RWPE1 (cell line): ENCODE results near the gene KCNH1.
A peak's percentile ranks its signal among the peaks of the same experiment; 100 is the strongest.

Source experiments
- CTCF ChIA-PET: fragments of 350-600 bp; sonication (Branson Sonifier 250); formaldehyde crosslinking; extraction: SDS; loops from one replicate; lab custom pipeline; 2021; lab: Yijun Ruan, JAX
- POLR2A ChIA-PET: fragments of 400-600 bp; formaldehyde crosslinking; extraction: SDS; loops from one replicate; lab custom pipeline; 2020; ENCODE audit warnings: antibody characterized with exemption; ENCODE audit not compliant: low non-redundant PET; lab: Yijun Ruan, JAX
- DNase-seq: peaks from one replicate; pipeline ENCODE4 v3.0.0; 2012; ENCODE audit warnings: low spot score
- H3K27ac ChIP-seq: fragments of 450-650 bp; 2 replicates; pipeline ENCODE4 v1.5.1; 2017
- TF ChIP-seq, protein P1 (sequence below): fragments of 450-650 bp; conservative IDR thresholded peaks from 2 replicates; pipeline ENCODE4 v1.5.1; 2017; ENCODE audit warnings: low read depth, mild to moderate bottlenecking

KCNH1 gene

DNA sequence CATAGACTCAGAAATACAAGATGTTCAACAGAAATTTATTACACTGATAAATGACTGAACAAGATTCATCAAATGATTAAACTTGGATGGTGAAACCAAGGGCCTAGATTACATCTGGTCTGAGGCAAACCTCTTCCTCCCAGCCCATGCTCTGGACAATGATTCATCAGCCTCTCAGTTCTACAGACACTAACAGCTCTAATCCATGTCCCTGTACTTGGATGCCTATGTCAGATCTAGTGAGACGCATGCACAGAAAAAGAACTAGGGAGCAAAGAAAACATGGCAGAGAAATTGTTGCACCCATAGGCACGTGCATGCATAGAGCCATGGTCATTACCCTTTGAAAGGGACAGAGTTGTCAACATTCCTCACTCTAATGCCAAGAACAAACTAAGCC is 250.1 kb downstream of the KCNH1 start:
- TF ChIP-seq, protein P1, sequence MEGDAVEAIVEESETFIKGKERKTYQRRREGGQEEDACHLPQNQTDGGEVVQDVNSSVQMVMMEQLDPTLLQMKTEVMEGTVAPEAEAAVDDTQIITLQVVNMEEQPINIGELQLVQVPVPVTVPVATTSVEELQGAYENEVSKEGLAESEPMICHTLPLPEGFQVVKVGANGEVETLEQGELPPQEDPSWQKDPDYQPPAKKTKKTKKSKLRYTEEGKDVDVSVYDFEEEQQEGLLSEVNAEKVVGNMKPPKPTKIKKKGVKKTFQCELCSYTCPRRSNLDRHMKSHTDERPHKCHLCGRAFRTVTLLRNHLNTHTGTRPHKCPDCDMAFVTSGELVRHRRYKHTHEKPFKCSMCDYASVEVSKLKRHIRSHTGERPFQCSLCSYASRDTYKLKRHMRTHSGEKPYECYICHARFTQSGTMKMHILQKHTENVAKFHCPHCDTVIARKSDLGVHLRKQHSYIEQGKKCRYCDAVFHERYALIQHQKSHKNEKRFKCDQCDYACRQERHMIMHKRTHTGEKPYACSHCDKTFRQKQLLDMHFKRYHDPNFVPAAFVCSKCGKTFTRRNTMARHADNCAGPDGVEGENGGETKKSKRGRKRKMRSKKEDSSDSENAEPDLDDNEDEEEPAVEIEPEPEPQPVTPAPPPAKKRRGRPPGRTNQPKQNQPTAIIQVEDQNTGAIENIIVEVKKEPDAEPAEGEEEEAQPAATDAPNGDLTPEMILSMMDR = no peak
- POLR2A ChIA-PET = no interaction called here
- H3K27ac ChIP-seq = no peak overlapping the region
- CTCF ChIA-PET = no interaction called here
- DNase-seq = peak; percentile 12

DNA sequence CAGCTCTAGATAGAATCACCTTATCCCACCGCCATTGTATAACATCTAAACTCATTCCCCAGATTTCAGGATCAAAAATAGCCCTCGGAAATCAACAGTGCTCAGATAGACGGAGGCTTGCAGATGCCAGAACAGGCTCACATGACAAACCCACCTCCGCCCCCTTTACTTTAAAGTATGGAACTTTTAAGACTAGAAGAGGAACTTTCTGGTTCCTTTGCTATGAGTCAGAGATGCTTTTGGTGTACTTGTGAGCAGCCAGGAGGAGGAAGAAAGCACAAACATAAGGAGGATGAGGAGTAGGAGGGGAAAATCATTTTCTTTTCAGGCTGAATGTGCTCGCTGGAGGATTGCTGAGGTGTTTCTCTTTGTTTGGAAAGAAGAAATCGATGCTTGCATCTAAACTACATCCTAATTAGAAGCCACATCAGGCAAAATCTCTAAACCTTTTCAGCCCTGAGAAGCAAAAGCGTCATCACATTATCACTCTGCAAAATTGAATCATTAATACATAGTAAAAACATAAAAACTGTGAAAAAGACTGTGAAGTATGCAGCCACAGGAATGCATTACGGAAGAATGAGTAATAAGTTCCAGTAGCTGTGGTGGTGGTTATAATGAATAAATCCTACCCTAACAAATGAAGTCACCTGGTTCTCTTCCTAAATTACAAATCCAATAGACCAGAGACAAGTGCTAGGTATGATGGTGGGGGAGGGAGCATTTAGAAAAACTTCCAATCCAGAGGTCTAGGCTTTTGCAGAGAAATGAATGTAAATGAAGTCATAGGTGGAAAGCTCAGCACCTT is 251.3 kb downstream of the KCNH1 start:
- no peak overlapping the region for H3K27ac ChIP-seq
- TF ChIP-seq, protein P1 = no peak
- ChIA-PET POLR2A (no interaction called here), CTCF (interaction anchor here (0.6 to 0.7 kb wide), 2 partner anchors 24 to 297 kb away, joined by 3 read pairs; no protein-coding TSS in a partner anchor)
- DNase-seq = peak; percentile 73

DNA sequence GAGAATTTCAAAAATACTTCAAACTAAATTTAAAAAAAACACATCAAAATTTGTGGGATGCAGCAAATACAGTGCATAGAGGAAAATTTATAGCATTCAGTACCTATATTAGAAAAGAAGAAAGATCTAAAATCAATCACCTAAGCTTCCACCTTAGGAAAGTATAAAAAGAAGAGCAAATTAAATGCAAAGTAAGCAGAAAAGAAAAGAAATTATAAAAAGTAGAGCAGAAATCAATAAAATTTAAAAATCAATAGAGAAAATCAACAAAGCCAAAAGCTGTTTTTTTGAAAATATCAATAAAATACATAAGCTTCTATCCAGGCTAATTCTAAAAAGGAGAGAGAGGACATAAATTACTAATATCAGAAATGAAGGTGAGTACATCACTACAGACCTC is 255.4 kb downstream of the KCNH1 start:
- CTCF ChIA-PET = no interaction called here
- POLR2A ChIA-PET = no interaction called here
- H3K27ac ChIP-seq = no peak overlapping the region
- DNase-seq = no peak
- TF ChIP-seq, protein P1 = no peak

DNA sequence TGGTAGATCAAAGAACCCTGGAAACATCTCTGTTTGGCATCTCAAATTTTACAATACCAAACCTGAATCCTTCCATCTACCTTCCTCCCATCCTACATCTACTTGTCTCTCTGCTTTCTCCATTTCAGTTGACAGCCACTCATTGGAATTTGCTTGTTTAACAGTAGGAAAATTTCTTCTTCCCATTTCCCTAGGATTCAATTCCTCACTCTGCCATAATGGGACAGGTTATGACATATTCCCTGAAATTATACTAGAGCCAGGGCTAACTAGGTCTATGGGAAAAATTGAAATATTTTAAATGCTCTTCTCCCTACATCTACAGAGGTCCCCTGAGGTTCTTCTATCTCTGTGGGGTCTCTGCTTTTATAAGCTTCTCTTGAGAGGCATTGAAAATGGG is 257.7 kb downstream of the KCNH1 start:
- TF ChIP-seq, protein P1 = no peak
- DNase-seq = no peak
- no peak overlapping the region for H3K27ac ChIP-seq
- ChIA-PET POLR2A (no interaction called here), CTCF (no interaction called here)

DNA sequence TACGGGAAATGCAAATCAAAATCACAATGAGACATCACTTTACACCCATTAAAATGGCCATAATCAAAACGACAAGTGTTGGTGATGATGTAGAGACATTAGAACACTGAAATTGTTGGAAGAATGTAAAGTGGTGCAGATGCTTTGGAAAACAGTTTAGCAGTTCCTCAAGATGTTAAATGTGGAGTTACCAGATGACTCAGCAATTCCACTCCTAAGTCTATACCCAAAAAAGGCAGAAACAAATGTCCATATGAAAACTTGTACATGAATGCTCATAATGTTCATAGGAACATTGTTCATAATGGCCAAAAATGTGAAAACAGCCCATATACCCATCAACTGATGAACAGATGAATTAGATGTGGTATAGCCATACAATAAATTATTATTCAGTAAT is 267.4 kb downstream of the KCNH1 start:
- no peak for DNase-seq
- ChIA-PET POLR2A (no interaction called here), CTCF (no interaction called here)
- H3K27ac ChIP-seq = no peak overlapping the region
- TF ChIP-seq, protein P1 = no peak

DNA sequence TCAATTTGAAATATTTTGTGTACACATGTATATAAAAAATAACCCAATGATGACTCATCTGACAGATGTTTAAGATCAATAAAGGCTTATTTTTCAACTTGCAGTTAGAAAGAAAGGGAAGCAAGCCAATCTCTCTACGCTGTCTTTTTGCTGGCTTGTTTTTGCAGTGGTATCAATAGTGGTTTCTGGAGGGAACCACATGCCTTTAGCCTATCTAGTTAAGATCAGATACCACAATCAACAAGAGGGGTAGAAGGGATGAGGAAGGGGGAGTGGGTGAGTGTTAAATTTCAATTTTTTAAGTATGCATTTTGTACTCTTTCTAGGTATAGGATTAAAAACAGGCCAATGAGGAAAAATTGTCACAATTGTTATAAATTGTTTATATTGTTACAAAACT is 276.2 kb downstream of the KCNH1 start:
- DNase-seq = no peak
- ChIA-PET POLR2A (no interaction called here), CTCF (interaction anchor here (0.8 kb wide), 1 partner anchor 164 kb away, joined by 3 read pairs; no protein-coding TSS in a partner anchor)
- TF ChIP-seq, protein P1 = no peak
- H3K27ac ChIP-seq = no peak overlapping the region
